Myocyte (in vitro differentiated cells): ENCODE results near the gene CA5B. TPM values are rescaled to one million over a fixed set of nuclear protein-coding genes. Genes with fewer than 3 reads are reported as not detected.
"Not testable (repeated sequence)": the region's sequence is repeated elsewhere in the genome, so short reads cannot be mapped to it uniquely, and the experiment has no call there.

ENCODE experiments used
- DNase-seq: peaks from one replicate; pipeline ENCODE4 v3.0.0-alpha.2; 2012; ENCODE audit warnings: low read depth
- total RNA-seq: library from RNA; depleted of rRNA; stranded (reverse); fragments of >200 nt; gene quantifications from 2 replicates; pipeline ENCODE4 v1.2.3, GENCODE V29; 2014

The CA5B gene
- total RNA-seq, 1 donor from 2014 or later: 4.7 TPM

DNA sequence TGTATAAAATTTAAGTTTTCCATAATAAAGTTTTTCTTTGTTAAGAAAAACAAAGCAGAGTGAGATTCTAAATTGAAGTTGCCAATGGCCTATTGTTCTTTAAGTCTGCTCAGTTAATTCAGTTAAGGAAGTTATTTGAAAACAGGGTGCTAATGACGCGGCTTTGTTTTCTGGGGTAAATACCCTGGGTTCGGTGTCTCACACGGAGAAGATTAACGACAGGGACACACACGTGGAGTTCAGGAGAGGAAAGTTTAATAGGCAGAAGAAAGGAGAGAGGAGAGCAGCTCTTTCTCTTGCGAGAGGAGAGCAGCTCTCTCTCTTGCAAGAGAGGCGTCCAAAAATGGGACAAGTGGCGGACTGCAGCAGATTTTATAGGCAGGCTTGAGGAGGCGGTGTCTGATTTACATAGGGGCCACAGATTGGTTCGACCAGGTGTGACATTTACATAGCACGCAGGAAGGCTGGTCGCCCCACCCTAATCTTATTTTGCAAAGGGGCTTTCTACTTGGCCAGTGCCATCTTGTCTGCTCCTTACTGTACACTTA is 9.6 kb downstream of the CA5B start:
- no peak for DNase-seq

DNA sequence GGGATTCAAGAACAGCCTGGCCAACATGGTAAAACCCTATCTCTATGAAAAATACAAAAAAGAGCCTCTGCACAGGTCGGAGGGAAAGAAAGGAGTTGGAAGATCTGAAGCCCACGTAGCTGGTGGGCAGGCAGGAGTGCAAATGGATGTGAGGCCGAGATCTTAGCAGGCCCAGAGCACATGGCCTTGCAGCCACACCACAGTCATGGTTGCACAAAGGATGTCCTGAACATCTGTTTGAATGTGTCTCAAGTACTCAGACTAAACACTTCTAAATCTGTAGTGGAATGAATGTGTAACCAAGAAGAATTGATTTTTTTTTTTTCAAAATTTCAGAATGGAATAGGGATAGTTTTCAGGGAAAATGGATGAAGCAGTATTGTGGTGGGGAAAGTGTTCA is 10.8 kb downstream of the CA5B start:
- DNase-seq: peak; percentile 19

GRCh38 chrX:15749642-15750610 is 11.9 kb downstream of the CA5B start:
- peak; percentile 10 for DNase-seq

- DNase-seq: peak; percentile 10
These were observed 12.6 kb downstream of the CA5B start for GRCh38 chrX:15750611-15751154.

DNA sequence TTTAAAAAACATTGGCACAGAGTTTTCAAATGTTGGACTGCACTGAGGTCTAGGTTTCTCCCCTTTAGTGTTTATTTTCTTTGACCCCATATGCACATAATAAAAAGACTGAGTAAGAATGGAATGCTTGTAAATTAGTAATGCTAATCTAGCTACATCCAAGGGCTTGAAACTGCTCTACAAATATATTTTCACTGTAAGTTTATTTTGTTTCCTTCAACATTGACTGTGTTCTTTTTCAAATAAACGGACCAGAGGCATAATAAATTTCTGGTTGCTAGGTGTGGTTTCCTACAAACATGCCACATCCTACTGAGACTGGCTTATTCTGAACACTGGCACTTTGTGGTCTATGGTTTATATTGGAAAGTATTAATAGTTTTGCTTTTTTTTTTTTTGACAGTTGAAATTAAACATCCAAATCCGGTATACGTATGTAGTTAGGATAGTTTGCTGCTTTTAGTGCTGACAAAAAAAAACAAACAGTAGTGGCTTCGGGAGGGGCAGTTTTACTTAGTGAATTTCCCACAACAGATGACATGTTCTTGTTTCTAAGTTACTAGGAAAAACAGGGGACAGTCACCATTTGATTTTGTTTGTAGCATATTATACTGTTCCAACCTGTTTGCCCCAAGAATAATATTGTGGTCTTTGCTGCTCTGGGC is 13.2 kb downstream of the CA5B start:
- DNase-seq: peak; percentile 34

DNA sequence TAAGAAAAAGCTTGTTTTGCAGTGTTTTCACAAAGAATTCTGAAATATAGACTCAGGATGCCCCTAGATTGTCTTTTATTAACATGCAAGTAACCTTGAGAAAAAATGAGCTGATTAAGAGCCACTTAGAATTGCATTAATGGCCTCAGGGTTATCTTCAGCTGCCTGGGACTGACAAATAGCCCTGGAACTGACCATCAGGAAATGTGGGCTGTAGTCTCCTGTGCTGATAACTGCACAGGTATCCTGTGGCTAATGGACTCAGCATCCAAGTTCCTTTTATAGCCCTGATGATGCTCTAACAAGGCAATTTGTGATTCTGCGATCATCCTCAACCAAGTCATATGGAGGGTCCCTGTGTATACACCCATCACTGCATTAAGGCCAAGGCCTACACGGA is 17.0 kb downstream of the CA5B start:
- no peak for DNase-seq

GRCh38 chrX:15758140-15758539 is 20.1 kb downstream of the CA5B start:
- DNase-seq: no peak

- DNase-seq: not testable (repeated sequence)
These were observed 21.8 kb downstream of the CA5B start for GRCh38 chrX:15759886-15760285.

- DNase-seq: peak; percentile 33
These were observed 23.6 kb downstream of the CA5B start for GRCh38 chrX:15761564-15762191.

GRCh38 chrX:15769300-15769954 is 31.4 kb downstream of the CA5B start:
- DNase-seq: no peak

GRCh38 chrX:15781961-15782699 is 44.1 kb downstream of the CA5B start:
- no peak for DNase-seq

- DNase-seq: no peak
These were observed 47.2 kb downstream of the CA5B start for GRCh38 chrX:15785176-15785750.

DNA sequence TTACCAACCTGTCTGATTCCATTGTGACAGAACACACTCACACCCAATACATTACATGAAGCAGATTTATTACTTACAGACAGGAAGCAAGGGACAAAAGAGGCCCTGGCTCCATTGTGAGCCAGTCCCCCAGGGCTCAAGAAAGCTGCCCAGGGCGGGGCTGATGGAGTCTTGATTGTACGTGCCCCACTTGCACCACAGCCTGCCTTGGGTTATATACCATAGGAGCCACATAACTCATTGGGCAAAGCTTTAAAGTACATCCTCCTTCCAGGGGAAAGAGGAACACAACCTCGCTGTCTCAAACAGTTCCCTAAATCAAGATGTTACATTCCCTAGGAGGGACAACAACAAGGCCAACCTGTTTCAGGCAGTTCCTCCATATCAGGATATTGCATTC is 48.8 kb downstream of the CA5B start:
- no peak for DNase-seq

DNA sequence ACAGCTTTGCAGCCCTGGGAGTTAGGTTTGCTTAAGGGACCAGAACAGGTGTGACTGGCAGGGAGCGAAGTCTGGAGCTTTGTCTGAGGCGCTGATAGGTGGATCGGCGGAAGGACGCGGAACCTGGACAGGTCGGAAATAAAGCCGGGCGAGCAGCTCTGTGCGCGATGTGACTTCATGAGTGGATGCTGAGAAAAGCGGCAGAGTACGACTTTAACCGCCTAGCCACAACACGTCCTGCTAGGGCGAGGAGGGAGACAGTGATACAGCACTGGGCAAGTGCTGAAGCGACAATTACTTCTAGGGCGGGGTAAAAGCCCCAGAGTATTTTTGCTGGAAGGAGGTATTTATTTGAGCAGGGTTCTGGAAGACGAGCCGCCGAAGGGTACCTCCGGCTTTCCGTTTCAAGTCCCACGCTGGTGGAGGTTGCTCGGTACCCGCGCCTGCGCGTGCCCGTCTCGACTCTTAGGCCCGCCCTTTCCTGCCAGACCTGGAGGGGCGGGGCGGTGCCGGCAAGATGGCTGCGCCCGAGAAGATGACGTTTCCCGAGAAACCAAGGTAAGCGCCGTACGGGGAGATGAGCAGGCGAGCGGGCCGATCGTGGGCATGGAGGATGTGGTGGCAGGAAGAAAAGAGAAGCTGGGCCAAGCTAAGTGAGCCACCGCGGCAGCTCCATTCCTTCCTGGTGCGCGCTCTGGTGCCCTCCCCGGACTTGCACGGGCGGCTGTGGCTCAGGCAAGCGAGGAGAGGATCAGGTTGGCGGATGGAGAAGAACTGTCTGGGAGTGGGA is 52.1 kb downstream of the CA5B start, which contains the start of gene ZRSR2:
TSS of gene ZRSR2 (plus strand) at position 506 of the 790 bp plus-strand sequence. CDS start at position 518, 12 bp downstream.
- DNase-seq: peak; percentile 74

DNA sequence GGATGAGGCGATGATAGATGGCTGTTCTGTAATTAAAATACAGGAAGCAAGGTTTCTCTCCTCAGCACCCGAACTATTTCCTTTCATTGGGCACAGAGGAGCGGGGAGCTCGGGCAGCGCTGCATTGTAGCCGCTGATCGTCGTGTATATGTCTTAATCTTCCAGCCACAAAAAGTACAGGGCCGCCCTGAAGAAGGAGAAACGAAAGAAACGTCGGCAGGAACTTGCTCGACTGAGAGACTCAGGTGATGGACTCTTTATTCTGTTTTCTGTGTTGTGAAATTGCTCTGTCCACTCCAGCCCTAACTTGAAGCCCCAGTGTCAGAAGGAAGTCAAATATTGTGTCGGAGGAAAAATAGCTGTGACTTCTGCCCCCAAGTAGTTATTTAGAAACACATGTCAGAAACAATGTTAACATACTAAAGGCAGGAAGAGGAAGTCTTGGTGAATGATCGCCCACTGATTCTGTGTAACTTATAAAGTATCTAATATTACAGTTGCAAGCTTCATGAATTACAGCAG is 52.8 kb downstream of the CA5B start:
- no peak for DNase-seq

GRCh38 chrX:15797707-15798106 is 59.6 kb downstream of the CA5B start:
- DNase-seq: peak; percentile 19

GRCh38 chrX:15804563-15804962 is 66.5 kb downstream of the CA5B start:
- no peak for DNase-seq

DNA sequence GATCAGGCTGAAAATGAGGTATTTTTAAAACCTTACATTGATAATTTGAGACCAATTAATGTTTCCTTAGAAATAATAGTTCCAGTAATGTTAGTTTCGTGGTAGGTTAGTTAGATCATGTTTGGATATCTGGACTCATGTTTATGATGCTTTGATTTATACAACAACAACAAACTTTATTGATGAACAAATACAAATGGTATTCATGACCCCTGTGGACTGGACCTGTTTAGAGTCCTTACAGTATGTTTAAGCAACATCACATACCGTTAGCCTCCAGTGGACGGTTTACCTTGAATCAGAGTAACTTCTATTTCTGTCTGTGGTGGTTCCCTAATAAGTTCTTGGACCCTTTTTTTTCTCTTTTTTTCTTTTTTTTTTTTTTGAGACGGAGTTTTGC is 70.2 kb downstream of the CA5B start:
- DNase-seq: no peak
